GM13977 (cell line): ENCODE data around the gene NLGN4X.
A peak's percentile ranks its signal among the peaks of the same experiment; 100 is the strongest.

Experiments used
- DNase-seq: peaks from one replicate; pipeline ENCODE4 v3.0.0; 2012; ENCODE audit warnings: low spot score
- in situ Hi-C: fragments of 300-500 bp; cut with MboI; formaldehyde crosslinking; loops from one replicate; pipeline ENCODE4 v1.12.0; 2022; ENCODE audit warnings: low sequenced_read_pairs, low pct_unique_long_range_greater_than_20kb, mixed read lengths, inconsistent platforms; ENCODE audit not compliant: unreplicated experiment
- TF ChIP-seq, protein P1 (sequence below): IDR thresholded peaks from 2 replicates; pipeline ENCODE4 v1.5.1; 2012; ENCODE audit warnings: mild to moderate bottlenecking, control low read depth; ENCODE audit not compliant: insufficient read depth; ENCODE audit errors: extremely low read depth, missing control alignments

The NLGN4X gene

DNA sequence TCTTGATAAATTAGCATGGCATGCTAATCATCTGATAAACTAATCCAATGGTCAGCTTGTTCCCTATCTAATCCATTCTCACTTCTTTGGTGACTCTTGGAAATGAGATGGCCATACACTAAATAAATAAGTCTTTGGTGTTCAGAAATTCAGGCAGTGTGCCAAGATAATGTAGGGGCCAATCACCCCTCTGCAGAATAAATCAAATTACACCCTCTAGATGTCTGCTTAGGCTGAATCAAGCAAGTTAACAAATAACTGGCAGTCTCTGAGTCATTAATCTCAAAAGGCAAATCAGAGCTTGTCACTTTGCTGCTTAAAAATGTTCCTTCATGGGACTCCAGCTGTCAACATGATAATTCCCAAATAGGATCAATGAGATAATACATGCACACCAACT is 97.4 kb downstream of the NLGN4X start:
- no peak for DNase-seq
- in situ Hi-C loops = no loop called here
- TF ChIP-seq, protein P1, sequence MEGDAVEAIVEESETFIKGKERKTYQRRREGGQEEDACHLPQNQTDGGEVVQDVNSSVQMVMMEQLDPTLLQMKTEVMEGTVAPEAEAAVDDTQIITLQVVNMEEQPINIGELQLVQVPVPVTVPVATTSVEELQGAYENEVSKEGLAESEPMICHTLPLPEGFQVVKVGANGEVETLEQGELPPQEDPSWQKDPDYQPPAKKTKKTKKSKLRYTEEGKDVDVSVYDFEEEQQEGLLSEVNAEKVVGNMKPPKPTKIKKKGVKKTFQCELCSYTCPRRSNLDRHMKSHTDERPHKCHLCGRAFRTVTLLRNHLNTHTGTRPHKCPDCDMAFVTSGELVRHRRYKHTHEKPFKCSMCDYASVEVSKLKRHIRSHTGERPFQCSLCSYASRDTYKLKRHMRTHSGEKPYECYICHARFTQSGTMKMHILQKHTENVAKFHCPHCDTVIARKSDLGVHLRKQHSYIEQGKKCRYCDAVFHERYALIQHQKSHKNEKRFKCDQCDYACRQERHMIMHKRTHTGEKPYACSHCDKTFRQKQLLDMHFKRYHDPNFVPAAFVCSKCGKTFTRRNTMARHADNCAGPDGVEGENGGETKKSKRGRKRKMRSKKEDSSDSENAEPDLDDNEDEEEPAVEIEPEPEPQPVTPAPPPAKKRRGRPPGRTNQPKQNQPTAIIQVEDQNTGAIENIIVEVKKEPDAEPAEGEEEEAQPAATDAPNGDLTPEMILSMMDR = no peak

DNA sequence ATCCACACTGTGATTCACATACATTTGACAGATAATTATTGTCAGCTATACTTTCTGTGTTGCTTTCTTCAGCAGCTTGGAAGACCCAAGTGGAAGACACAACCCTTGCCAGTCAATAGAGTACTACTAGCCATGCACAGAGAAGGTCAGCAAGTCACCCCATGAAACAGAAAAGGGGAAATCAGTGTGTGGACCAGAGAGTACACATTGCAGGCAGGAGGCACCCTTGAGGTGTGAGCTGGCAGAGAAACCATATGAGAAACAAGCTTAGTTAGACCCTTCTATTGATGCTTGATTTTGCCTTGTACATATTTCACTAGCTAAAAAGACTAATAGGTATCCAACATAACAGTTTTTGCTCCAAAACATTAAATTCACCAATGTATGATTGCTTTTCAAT is 99.5 kb downstream of the NLGN4X start:
- in situ Hi-C loops = no loop called here
- TF ChIP-seq, protein P1 = no peak
- DNase-seq = no peak

DNA sequence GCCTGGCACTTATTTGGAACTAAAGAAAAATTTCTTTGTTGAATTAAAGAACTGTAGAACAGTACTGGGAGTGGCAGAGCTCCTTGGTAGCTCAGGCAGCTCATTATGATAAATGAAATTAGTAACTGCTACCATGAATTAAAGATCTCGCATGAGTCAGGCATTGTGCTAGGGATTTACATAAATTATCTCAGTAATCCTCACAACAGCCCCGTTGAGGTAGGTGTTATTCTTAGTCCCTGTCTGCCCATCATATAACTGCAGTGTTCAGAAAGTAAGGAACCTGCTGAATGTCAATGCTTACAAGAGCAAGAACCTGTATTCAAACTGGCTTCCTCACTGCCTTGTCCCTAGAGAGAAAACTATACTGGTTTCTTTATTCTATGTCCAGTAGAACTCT is 108.3 kb downstream of the NLGN4X start:
- in situ Hi-C loops = no loop called here
- DNase-seq = no peak
- TF ChIP-seq, protein P1 = no peak

DNA sequence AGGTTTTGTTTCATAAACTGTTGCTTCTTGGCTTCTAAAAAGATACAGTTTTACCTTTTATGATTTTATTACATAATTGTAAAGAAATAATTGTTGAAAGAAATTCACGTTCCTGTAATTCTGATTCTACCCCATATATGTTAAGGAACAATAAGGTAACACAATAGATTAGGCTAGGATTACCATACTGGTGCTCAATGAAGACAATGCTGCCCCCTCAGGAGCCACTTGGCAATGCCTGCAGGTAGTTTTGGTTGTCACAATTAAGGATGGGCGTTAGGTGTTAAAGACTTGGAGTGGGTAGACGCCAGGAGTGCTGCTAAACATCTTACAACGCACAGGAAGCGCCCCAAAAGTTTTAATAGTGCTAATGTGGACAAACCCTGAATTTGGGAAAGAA is 133.2 kb downstream of the NLGN4X start:
- in situ Hi-C loops = no loop called here
- TF ChIP-seq, protein P1 = peak; percentile 17
- no peak for DNase-seq

DNA sequence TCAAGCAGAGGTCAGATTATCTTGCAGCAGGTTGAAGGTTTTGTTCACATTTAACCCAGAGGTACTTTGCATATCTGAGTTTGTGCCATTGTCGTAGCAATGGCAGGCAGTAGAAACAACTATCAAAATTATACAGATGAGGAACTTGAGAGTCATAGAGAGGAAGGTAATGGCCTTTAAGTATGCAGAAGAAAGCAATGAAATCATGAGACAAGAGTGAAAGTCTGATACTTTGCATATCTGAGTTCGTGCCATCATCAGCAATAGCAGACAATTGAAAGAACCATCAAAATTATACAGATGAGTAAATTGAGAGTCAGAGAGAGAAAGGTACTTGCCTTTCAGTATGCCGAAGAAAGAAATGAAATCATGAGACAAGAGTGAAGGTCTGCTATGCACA is 154.1 kb downstream of the NLGN4X start:
- in situ Hi-C loops = no loop called here
- TF ChIP-seq, protein P1 = no peak
- DNase-seq = no peak

DNA sequence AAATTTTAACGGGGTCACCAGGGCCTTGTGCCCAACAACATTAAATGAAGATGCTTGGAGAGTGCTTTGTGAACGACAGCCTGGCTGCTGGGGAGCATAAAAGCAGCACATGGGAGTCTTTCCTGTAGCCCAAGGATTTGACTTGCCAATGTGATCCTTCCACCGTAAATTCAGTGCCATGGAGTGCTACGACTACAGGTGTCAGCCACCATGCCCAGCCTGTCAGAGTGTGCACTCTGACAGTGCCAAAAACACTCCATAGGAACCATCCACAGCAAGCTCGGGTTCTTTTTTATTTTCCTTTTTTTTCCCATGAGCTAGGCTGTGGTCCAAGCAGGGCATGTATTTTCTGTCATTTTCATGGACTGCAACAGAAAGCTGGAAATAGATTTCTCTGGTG is 156.9 kb downstream of the NLGN4X start:
- TF ChIP-seq, protein P1 = no peak
- in situ Hi-C loops = no loop called here
- DNase-seq = no peak

DNA sequence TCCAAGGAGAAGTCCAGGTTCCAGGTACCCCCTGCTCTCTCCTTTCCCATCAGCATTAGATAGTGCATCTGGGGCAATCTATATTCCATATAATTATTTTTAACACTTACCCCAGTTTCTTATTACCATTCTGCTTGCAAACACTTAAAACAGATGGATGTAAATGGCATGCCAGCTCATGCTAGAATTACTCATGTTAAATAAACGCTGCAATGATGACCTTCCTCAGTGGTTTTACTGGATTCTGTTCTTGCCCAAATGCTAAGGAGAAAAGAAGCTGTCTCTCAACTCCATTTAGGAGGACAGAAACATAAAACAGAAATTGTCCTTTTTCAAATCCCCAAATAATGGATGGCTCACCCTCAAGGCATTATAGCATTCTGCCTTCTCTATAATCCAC is 161.1 kb downstream of the NLGN4X start:
- in situ Hi-C loops = no loop called here
- TF ChIP-seq, protein P1 = no peak
- DNase-seq = no peak
